Gastrocnemius medialis (tissue), 4 donors: ENCODE results near the gene ATAD1.

Experiments
- CTCF ChIP-seq, 5 experiments: fragments of 450-650 bp in 3 of 5; fragments of 200-600 bp in 2 of 5; sonication (generic) in 2 of 5; IDR thresholded peaks in 4 of 5; conservative IDR thresholded peaks in 1 of 5; 1 replicate in 4 of 5; 2 replicates in 1 of 5; pipeline ENCODE4 v1.5.1; 2016 to 2019; ENCODE audit warnings: antibody characterized with exemption in 5 of 5, mild to moderate bottlenecking in 3 of 5, moderate library complexity in 3 of 5
- POLR2A ChIP-seq, 2 donors: fragments of 450-650 bp; IDR thresholded peaks; one replicate each; pipeline ENCODE4 v1.6.1; 2017; ENCODE audit warnings: antibody characterized with exemption in 2 of 2, mild to moderate bottlenecking in 2 of 2, moderate library complexity in 2 of 2

GRCh38 chr10:87829986-87830729 is 12.1 kb upstream of the ATAD1 start:
- TF ChIP-seq POLR2A (IDR thresholded peaks at IDR 0.05) (no peak), CTCF (IDR thresholded peaks at IDR 0.05 in 4 of 5, conservative IDR thresholded peaks at IDR 0.05 in 1 of 5) (no peak)
